Measurements from ENCODE around the gene EHBP1.
A peak's percentile ranks its signal among the peaks of the same experiment; 100 is the strongest.

EHBP1 gene

GRCh38 chr2:62705007-62705829 lies at the start of gene EHBP1:
TSS of gene EHBP1 (plus strand) at chr2:62705713. CDS start at chr2:62707192, 1,479 bp downstream.
- DNase-seq (ENCODE audit: low read depth in 3 of 3), result peak; percentile 95 to 96 (median 95)

DNA sequence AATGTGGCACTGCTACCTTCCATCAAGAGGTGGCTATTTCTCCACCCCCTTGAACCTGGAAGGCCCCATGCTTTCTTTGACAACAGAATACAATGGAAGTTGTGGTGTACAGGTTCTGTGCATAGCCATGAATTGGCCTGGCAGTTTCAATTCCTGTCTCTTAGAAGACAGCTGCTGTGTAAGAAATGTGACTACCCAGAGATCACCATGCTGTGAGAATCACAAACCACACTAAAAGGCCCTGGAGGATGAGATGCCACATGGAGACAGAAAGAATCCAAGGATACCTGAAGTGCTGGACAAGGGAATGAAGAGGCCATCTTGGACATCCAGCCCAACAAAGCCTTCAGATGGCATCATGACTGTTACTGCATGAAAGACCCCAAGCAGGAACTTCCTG lies 47.7 kb upstream of the EHBP1 start:
- no peak for DNase-seq (ENCODE audit: low read depth in 3 of 3)

DNA sequence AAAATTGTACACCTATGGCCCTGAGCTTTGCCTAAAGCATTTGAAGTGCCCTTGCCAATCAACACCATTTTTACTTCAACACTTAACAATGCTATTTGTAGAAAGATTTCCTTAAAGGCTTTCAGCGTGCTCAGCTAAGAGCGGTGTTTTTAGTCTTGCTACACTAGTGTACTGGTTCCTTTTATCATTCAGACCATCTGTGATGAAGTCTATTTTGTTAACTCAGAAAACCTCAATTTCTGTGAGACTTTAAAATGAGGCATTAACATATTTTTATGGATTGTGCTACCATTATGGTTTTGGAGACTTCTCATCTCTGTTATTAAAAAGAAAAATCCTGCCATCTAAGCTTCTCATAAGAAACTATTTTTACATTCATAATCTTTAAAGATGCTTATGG lies 46.6 kb upstream of the EHBP1 start:
- DNase-seq (ENCODE audit: low read depth in 3 of 3), result no peak

- no peak for DNase-seq (ENCODE audit: low read depth in 3 of 3)
Measured at GRCh38 chr2:62660087-62660486, 45.4 kb upstream of the EHBP1 start.

- DNase-seq (ENCODE audit: low read depth in 3 of 3), result no peak
Measured at GRCh38 chr2:62660582-62661262, 44.8 kb upstream of the EHBP1 start.

- DNase-seq (ENCODE audit: low read depth in 3 of 3), result no peak
Measured at GRCh38 chr2:62661263-62661635, 44.3 kb upstream of the EHBP1 start.

GRCh38 chr2:62662131-62662530 lies 43.4 kb upstream of the EHBP1 start:
- no peak for DNase-seq (ENCODE audit: low read depth in 3 of 3)

- DNase-seq (ENCODE audit: low read depth in 3 of 3), result no peak
Measured at GRCh38 chr2:62662554-62662953, 43.0 kb upstream of the EHBP1 start.

DNA sequence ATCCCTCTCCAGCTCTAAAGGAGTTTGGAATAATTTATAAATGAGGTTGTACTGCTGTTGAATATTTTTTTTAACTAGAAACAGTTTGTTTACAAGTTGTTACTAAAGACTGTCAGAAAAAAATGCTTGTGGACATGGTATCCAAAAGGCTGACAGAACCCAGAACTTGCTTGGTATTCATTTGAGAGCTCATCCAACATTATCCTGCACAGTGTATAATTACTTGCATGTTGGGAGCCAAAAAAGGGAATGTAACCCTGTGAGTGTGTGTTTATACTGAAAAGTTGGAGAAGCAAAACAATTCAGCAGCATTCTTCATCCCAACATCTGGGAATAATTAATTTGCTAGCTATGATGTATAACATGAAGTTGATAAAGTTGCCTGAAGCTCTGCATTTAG lies 42.1 kb upstream of the EHBP1 start:
- no peak for DNase-seq (ENCODE audit: low read depth in 3 of 3)

DNA sequence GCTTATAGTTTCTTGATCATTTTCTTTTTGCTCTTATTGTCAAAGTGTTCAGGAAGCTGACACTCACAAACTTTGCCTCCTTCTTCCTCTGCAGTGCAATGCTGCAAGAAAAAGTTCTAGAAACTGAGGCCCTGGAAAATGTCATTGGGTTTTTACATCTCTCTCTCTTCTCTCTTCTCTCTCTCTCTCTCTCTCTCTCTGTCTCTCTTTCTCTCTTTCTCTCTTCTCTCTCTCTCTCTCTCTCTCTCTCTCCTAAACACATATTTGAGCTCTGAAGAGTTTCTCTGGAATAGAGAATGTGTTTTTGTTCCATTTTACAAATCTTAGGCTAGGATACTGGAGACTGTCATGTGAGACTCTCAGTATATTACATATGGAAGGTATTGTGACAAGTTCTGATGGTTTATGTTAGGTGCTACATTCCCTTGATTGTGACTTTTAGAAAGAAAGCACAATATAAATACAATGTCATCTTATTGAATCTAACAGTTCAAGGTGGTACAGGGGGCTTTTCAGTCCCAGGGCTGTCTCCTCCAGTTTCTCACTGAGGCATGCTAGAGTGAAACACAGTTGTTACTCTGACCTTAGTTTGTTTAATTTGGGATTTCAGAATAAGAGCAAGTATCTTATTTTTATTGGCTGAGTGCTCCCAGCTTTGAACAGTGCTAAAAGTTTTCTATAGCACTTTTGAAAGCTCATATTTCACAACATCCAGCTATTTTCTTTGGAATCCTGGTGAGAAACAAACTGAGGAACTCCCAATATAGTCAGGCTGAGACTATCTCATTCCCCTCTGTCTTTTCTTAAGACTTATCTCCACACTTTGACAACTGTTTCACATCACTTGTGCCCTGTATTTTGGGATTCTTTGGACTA lies 41.4 kb upstream of the EHBP1 start:
- no peak for DNase-seq (ENCODE audit: low read depth in 3 of 3)

DNA sequence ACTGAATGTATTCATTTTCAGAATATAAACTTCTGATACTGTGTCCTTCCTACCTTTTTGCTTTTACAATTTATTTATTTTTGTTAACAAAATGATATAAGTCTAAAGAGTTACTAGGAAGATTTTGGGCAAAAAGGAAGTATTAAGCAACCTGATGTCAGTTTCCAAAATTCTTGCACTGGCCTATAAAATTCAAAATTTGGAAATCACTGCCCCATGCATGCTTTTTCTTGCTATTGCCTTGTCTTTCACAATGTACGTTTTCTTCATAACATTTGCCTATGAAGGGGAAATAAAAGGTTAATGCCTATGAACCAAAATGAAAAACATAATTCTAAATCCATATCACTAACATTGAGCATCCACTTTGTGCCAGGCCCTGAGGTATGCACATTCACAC lies 40.1 kb upstream of the EHBP1 start:
- no peak for DNase-seq (ENCODE audit: low read depth in 3 of 3)

GRCh38 chr2:62669180-62669579 lies 36.3 kb upstream of the EHBP1 start:
- DNase-seq (ENCODE audit: low read depth in 3 of 3), result no peak

DNA sequence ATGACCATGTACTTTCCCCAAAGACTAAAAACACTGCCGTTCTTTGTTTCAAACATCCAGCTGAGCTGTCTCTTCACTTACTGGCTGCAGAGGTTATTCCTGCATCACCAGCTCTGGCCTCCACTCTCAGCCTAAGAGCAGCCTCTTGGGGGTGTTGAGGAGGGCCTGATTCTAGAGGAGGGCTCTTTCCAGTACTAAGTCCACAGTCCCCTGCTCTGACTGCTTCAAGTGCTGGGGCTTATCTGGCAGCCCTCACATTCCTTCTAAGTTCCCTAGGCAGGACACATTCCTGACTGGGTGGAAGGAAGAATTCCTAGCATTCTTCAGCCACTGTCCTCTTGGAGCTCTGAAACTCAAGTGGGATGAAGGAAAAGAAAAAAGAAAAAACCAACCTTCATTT lies 32.9 kb upstream of the EHBP1 start:
- DNase-seq (ENCODE audit: low read depth in 3 of 3), result no peak

- no peak for DNase-seq (ENCODE audit: low read depth in 3 of 3)
Measured at GRCh38 chr2:62675062-62675461, 30.5 kb upstream of the EHBP1 start.

GRCh38 chr2:62685256-62685655 lies 20.3 kb upstream of the EHBP1 start:
- no peak for DNase-seq (ENCODE audit: low read depth in 3 of 3)

DNA sequence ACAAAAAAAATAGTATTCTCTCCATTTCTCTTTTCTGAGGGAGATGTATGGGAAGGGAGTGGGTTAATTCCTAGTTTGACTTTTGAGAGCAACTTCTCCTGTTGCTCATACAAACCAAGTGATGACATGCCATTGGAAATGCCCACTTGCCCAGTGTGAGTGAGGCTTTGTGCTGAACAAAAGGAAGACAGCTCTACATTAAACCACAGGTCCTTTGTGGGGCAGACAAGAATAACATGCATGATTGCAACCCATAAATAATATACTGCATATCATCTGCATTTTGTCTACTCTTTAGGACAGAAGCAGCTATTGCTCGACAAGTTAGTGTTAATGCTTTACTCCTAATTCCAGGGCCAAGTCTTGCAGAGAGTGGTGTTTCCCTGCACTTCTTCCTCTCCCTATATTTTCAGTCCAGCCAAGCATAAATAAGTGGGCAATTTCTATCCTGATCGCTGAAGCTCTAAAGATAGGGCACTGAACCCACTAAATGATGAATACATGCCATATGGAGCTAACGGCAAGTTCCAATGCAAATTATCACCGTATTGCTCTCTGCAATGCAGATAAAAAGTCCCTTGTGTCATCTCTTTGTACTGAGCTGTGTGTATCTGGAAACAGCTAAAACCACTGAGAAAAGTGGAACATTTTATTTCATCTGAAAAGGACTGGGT lies 19.4 kb upstream of the EHBP1 start:
- DNase-seq (ENCODE audit: low read depth in 3 of 3), result no peak

DNA sequence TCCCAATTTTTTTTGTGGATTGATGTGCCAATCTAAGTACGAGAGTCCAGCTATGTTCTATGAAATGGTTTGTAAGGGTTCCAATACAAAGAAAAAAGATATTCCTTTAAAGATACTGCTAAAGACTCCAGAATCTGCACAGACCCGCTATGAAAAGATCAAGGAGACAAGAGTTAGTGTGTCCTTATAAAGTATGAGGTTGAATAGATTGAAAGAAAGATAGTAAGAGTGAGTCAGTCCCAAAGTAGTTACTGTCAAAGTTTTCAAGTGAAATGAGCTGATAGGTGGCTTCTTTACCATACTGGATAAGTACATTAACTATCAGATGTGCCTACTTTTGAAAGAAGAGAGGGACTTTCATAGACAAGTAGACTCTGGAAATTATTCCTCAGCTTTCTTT lies 17.9 kb upstream of the EHBP1 start:
- DNase-seq (ENCODE audit: low read depth in 3 of 3), result no peak

DNA sequence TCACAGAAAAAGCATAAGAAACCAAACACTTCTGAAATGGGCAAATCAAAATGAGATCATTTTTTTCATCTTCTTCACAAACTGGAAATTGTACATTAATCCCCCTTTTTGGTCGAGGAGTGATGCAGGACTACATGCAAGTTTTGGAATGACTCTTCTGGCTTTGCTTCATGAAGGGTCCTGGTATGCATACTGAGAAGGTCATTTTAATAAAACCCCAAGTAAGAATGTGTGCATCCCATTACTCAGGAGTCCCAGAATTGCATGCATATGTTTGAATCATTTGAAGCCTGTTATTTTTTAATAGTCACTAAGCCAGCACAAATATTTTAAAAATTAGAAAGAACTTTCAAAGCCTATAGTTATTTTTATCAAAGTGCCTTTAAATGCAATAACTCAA lies 16.7 kb upstream of the EHBP1 start:
- no peak for DNase-seq (ENCODE audit: low read depth in 3 of 3)

DNA sequence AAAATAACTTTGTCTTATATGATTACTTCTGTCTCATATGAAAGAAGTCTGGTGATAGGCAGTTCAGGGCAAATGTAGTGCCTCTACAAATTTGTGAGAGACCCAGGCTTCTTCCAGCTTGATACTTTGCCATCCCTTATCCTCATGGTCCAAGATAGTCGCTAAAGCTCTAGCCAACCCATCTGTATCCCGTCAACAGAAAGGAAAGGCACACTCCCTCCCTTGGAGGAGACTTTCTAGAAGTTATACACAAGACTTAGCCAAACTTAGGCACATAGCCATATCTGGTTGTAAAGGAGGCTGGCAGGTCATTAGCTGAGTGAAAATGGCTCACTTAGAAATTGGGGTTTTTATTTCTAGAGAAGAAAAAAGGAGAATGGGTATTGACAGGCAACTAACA lies 14.3 kb upstream of the EHBP1 start:
- DNase-seq (ENCODE audit: low read depth in 3 of 3), result no peak

GRCh38 chr2:62692225-62692624 lies 13.3 kb upstream of the EHBP1 start:
- no peak for DNase-seq (ENCODE audit: low read depth in 3 of 3)

DNA sequence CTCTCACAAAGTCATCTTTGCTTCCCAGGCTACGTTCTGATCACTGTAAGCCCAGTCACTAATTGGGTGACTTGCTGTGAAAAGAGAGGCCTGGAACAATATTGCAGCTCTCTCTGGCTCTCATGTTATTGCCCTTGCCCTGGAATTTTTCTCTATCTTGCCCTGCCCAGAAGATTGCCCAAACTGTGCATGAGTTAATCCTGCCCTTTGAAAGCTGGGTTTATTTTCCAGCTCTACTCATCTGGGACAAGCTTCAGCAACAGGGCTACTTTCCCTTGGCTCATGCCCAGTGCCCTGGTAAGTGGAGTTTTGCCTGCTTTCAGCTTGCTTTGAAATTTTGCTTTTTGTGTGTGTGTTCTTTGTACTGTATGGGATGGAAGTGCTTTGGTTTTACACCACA lies 6.9 kb upstream of the EHBP1 start:
- DNase-seq (ENCODE audit: low read depth in 3 of 3), result no peak

GRCh38 chr2:62704654-62705006 lies 883 bp upstream of the EHBP1 start:
- no peak for DNase-seq (ENCODE audit: low read depth in 3 of 3)

Data from stimulated activated CD4-positive, alpha-beta T cell treated with anti-CD3 and anti-CD28 coated beads, TNF-alpha, amount 100 ng/mL, for 48 hours (primary cell).